ENCODE data around the gene NME4. TPM values are rescaled to one million over a fixed set of nuclear protein-coding genes. Genes with fewer than 3 reads are reported as not detected.

NME4 gene
- total RNA-seq, 1 donor from 2014 or later: 97.2 TPM

DNA sequence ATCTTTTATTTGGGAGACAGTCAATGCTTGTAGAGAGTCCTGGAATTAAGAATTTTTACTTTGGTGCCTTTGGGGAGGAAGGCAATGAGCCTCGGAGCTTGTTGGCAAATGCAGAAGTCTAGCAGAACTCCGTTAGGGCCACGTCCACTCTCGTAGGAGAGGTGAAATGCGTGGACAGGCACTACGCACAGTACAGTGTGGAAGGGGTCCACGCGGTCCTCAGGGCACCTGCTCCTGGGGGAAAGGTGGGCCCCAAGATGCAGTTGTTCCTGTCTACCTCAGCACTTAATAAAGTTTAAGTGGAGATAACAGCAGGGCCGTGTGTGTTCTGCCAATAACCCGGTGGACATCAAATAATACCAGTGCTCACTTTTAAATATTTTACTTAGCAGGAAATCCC lies 30.3 kb downstream of the NME4 start:
- no peak for DNase-seq (ENCODE audit: low read depth)
- Histone ChIP-seq H3K36me3 (ENCODE audit: control insufficient read depth, insufficient read depth, low read length) (peaks cover 2% of the 10 kb centered on the region), H3K27me3 (ENCODE audit: control insufficient read depth, insufficient read depth, low read length) (no peaks in the 10 kb centered on the region), H3K4me3 (ENCODE audit: low read depth, low read length) (peak overlapping the region; percentile 61)
- TF ChIP-seq, protein P1, sequence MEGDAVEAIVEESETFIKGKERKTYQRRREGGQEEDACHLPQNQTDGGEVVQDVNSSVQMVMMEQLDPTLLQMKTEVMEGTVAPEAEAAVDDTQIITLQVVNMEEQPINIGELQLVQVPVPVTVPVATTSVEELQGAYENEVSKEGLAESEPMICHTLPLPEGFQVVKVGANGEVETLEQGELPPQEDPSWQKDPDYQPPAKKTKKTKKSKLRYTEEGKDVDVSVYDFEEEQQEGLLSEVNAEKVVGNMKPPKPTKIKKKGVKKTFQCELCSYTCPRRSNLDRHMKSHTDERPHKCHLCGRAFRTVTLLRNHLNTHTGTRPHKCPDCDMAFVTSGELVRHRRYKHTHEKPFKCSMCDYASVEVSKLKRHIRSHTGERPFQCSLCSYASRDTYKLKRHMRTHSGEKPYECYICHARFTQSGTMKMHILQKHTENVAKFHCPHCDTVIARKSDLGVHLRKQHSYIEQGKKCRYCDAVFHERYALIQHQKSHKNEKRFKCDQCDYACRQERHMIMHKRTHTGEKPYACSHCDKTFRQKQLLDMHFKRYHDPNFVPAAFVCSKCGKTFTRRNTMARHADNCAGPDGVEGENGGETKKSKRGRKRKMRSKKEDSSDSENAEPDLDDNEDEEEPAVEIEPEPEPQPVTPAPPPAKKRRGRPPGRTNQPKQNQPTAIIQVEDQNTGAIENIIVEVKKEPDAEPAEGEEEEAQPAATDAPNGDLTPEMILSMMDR (IDR thresholded peaks at IDR 0.05; ENCODE audit: insufficient read depth, low read length, poor library complexity, severe bottlenecking): no peak

DNA sequence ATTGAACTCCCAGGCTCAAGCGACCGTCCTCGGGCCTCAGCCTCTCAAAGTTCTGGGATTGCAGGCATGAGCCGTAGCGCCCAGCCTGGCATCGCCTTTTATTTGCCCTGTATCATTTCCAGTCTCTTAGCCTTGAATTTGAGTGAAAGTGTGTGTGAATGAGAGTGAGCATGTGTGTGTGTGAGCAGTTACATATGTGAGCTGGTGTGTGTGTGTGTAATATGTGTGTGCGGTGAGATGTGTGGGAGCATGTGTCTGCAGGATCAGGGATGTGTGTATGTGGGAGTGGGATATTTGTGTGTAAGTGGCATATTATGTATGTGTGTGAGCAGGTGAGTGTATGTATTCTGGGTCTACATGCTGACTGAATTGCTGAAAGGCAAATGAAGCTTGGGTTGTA lies 33.9 kb downstream of the NME4 start:
- H3K4me3 ChIP-seq (ENCODE audit: low read depth, low read length): no peak overlapping the region
- no peaks in the 10 kb centered on the region for H3K27me3 ChIP-seq (ENCODE audit: control insufficient read depth, insufficient read depth, low read length)
- H3K36me3 ChIP-seq (ENCODE audit: control insufficient read depth, insufficient read depth, low read length): peaks cover 2% of the 10 kb centered on the region
- TF ChIP-seq, protein P1 (IDR thresholded peaks at IDR 0.05; ENCODE audit: insufficient read depth, low read length, poor library complexity, severe bottlenecking): no peak
- DNase-seq (ENCODE audit: low read depth): no peak

DNA sequence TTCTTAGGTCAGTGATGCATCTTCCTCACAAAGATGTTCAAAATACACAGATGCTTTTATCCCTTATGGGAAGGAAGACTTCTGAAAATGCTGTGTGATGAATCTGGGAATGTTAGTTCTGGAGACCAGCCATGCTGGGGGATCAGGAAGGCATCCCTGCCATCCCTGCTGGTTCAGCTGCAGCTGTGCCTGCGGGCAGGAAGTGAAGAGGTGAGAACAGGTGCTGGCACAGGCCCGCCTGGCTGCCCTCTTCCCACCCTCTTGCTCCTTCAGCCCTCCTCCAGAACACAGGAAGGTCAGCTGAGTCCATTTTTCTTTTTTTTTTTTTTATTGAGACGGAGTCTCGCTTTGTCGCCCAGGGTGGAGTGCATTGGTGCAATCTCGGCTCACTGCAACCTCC lies 43.6 kb downstream of the NME4 start:
- no peak for DNase-seq (ENCODE audit: low read depth)
- Histone ChIP-seq H3K4me3 (ENCODE audit: low read depth, low read length) (no peak overlapping the region), H3K27me3 (ENCODE audit: control insufficient read depth, insufficient read depth, low read length) (no peaks in the 10 kb centered on the region), H3K36me3 (ENCODE audit: control insufficient read depth, insufficient read depth, low read length) (no peaks in the 10 kb centered on the region)
- TF ChIP-seq, protein P1 (IDR thresholded peaks at IDR 0.05; ENCODE audit: insufficient read depth, low read length, poor library complexity, severe bottlenecking): no peak

DNA sequence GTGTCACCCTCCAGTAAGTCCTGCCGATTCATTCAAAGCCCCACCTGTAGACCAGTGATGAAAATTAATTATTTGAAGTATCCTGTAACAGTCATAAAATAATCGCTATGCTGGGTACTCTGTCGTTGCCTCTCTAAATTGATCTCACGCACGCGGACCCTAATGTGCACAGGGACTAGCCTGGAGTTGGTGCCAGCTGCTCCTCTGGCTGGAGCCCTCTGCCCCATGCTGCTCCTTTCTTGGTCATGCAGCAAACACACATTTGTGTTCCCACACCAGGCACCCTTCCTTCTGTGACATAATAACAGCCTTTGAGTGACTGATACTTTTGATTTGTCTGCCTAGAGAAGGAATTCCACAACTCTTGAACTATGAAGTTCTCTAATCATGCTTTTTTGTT lies 44.4 kb downstream of the NME4 start:
- Histone ChIP-seq H3K4me3 (ENCODE audit: low read depth, low read length) (no peak overlapping the region), H3K27me3 (ENCODE audit: control insufficient read depth, insufficient read depth, low read length) (no peaks in the 10 kb centered on the region), H3K36me3 (ENCODE audit: control insufficient read depth, insufficient read depth, low read length) (no peaks in the 10 kb centered on the region)
- DNase-seq (ENCODE audit: low read depth): no peak
- TF ChIP-seq, protein P1 (IDR thresholded peaks at IDR 0.05; ENCODE audit: insufficient read depth, low read length, poor library complexity, severe bottlenecking): no peak

DNA sequence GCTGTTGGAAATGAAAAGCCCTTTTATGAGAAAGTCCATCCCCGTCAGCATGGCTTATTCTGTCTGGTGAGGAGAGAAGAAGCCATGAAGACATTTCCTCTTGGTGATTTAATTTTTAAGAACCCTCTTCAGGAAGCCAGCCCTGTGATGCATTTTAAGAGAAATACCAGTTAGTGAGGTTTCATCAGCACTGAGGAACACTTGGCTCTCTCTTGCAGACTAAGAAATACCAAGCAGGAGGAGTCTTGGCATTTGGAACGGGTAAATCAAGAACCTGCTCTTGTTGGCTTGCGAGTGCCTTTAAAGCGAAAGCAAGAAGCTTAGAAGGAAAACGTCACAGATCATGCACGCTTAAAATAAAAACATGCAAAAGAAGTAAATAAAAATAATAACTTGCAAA lies 46.0 kb downstream of the NME4 start:
- TF ChIP-seq, protein P1 (IDR thresholded peaks at IDR 0.05; ENCODE audit: insufficient read depth, low read length, poor library complexity, severe bottlenecking): no peak
- DNase-seq (ENCODE audit: low read depth): no peak
- Histone ChIP-seq H3K36me3 (ENCODE audit: control insufficient read depth, insufficient read depth, low read length) (no peaks in the 10 kb centered on the region), H3K4me3 (ENCODE audit: low read depth, low read length) (no peak overlapping the region), H3K27me3 (ENCODE audit: control insufficient read depth, insufficient read depth, low read length) (no peaks in the 10 kb centered on the region)

DNA sequence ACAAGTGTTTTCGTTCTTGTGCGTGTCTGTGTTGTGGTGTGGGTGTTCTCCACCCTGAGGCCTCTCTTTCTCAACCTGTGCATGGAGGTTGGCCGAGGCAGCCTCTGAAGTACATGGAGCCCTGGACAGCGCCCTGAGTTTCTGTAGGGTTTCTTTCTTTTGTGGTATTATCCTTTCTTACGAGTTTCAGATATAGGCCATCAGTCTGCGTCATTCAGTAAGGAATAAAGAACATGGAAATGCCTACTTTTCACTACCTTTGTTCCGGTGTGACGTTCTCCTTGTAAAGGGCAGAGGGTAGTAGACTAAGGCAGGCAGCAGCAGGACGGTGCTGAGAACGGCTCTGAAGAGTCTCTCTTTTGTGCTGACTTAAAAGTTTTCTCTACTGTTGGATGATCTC lies 47.0 kb downstream of the NME4 start:
- TF ChIP-seq, protein P1 (IDR thresholded peaks at IDR 0.05; ENCODE audit: insufficient read depth, low read length, poor library complexity, severe bottlenecking): no peak
- no peak overlapping the region for H3K4me3 ChIP-seq (ENCODE audit: low read depth, low read length)
- H3K36me3 ChIP-seq (ENCODE audit: control insufficient read depth, insufficient read depth, low read length): no peaks in the 10 kb centered on the region
- no peaks in the 10 kb centered on the region for H3K27me3 ChIP-seq (ENCODE audit: control insufficient read depth, insufficient read depth, low read length)
- no peak for DNase-seq (ENCODE audit: low read depth)
